MCF 10A (cell line): Measurements from ENCODE around the gene ARHGAP1. TPM values are rescaled to one million over a fixed set of nuclear protein-coding genes. Genes with fewer than 3 reads are reported as not detected.

Experiments used
- BruUV-seq: library from RNA; stranded (reverse); fragments of 400-500 nt; replicated peaks from 2 replicates; lab custom pipeline; 2021; lab: Mats Ljungman, UMichigan
- CTCF ChIA-PET: fragments of 300-600 bp; sonication (Branson Sonifier 250); formaldehyde crosslinking; extraction: SDS; loops from one replicate; lab custom pipeline; 2021; ENCODE audit warnings: antibody characterized with exemption, inconsistent platforms; lab: Yijun Ruan, JAX
- POLR2A ChIA-PET: fragments of 300-600, 350-650 bp; sonication (Branson Sonifier 250); formaldehyde crosslinking; extraction: SDS; loops from one replicate; lab custom pipeline; 2020; ENCODE audit warnings: antibody characterized with exemption, inconsistent platforms; lab: Yijun Ruan, JAX
- DNase-seq: peaks from one replicate; pipeline ENCODE4 v3.0.0-alpha.2; 2018; ENCODE audit not compliant: unreplicated experiment
- H3K27ac Mint-ChIP-seq: one replicate; pipeline ENCODE4 v1.8.0; 2022; ENCODE audit warnings: mild to moderate bottlenecking, low read depth, mixed read lengths; ENCODE audit not compliant: unreplicated experiment
- H3K27me3 Mint-ChIP-seq: one replicate; pipeline ENCODE4 v1.8.0; 2022; ENCODE audit warnings: mixed read lengths; ENCODE audit not compliant: insufficient read depth, unreplicated experiment
- H3K36me3 Mint-ChIP-seq: one replicate; pipeline ENCODE4 v1.8.0; 2022; ENCODE audit warnings: mild to moderate bottlenecking, moderate library complexity, mixed read lengths; ENCODE audit not compliant: insufficient read depth, unreplicated experiment
- H3K4me1 Mint-ChIP-seq: one replicate; pipeline ENCODE4 v1.8.0; 2022; ENCODE audit warnings: mixed read lengths; ENCODE audit not compliant: insufficient read depth, unreplicated experiment
- H3K4me3 Mint-ChIP-seq: one replicate; pipeline ENCODE4 v1.8.0; 2022; ENCODE audit warnings: mild to moderate bottlenecking, moderate library complexity, mixed read lengths; ENCODE audit not compliant: unreplicated experiment
- H3K9me3 Mint-ChIP-seq: one replicate; pipeline ENCODE4 v1.8.0; 2022; ENCODE audit warnings: mixed read lengths; ENCODE audit not compliant: unreplicated experiment
- intact Hi-C: fragments of 100-400 bp; cut with micrococcal nuclease; formaldehyde crosslinking; loops from 2 replicates; pipeline ENCODE4 v1.14.1; 2022
- total RNA-seq: library from RNA; stranded (reverse); gene quantifications from 2 replicates; pipeline ENCODE4 v1.2.3, GENCODE V29; 2022
- TF ChIP-seq, protein P1 (sequence below): fragments of 200-600 bp; IDR thresholded peaks from one replicate; pipeline ENCODE4 v1.8.0; 2022; ENCODE audit warnings: antibody characterized with exemption, mild to moderate bottlenecking; ENCODE audit not compliant: unreplicated experiment

The ARHGAP1 gene
- total RNA-seq, 1 experiment from 2014 or later = 61.0 TPM

DNA sequence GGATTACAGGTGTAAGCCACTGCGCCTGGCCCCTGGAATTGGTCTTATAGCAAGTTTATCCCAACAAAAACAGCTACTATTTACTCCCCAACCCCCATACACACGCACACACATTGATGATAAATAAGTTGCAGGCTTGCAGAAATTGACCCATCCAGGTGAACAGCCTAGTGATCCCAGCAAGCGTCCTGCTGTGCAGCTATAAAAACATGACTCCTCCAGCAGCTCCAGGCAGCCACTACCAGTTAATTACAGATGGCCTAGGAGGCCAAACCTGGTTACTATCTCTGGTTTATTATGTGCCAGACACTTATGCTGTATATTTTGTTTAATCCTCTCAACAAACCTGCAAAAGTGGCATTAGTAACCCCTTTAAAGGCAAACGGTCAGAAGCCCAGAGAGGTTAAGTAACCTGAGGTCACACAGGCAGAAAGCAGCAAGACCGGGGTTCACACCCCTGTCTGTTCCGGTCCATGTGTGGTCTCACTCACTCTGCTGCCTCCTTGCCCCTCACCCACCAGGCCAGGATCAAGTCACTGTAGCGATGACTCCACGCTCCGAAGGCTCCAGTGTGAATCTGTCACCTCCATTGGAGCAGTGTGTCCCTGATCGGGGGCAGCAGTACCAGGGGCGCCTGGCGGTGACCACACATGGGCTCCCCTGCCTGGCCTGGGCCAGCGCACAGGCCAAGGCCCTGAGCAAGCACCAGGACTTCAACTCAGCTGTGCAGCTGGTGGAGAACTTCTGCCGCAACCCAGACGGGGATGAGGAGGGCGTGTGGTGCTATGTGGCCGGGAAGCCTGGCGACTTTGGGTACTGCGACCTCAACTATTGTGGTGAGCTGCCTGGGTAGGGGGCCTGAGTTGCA, 25.2 kb upstream of the ARHGAP1 start:
- Mint-ChIP-seq H3K36me3 (no peaks in the 10 kb centered on the region), H3K27ac (no peak overlapping the region), H3K9me3 (no peaks in the 10 kb centered on the region), H3K4me1 (no peaks in the 10 kb centered on the region), H3K4me3 (no peak overlapping the region), H3K27me3 (no peaks in the 10 kb centered on the region)
- POLR2A ChIA-PET = no interaction called here
- TF ChIP-seq, protein P1, sequence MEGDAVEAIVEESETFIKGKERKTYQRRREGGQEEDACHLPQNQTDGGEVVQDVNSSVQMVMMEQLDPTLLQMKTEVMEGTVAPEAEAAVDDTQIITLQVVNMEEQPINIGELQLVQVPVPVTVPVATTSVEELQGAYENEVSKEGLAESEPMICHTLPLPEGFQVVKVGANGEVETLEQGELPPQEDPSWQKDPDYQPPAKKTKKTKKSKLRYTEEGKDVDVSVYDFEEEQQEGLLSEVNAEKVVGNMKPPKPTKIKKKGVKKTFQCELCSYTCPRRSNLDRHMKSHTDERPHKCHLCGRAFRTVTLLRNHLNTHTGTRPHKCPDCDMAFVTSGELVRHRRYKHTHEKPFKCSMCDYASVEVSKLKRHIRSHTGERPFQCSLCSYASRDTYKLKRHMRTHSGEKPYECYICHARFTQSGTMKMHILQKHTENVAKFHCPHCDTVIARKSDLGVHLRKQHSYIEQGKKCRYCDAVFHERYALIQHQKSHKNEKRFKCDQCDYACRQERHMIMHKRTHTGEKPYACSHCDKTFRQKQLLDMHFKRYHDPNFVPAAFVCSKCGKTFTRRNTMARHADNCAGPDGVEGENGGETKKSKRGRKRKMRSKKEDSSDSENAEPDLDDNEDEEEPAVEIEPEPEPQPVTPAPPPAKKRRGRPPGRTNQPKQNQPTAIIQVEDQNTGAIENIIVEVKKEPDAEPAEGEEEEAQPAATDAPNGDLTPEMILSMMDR = no peak
- CTCF ChIA-PET = no interaction called here
- BruUV-seq = no TSS peak
- intact Hi-C loops = no loop called here
- DNase-seq = no peak

DNA sequence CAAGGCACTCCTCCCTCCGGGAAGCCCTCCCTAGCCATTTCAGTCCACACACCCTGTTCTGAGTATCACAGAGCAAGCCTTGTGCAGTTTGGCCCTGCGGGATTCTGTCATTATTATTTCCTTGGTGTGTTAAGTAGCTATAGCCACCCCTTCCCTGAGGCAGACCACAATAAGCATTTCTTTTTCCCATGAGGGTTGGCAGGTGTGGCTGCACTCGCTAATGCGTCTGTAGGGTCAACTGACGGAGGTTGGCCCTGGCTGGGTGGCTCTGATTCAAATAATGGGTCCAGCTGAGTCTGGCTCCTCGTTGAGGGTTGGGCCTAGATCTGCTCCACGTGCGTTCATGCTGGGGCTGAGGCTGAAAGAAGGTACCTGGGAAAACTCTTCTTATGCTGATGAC, 23.7 kb upstream of the ARHGAP1 start:
- no peak for DNase-seq
- no peaks in the 10 kb centered on the region for H3K27me3 Mint-ChIP-seq
- H3K27ac Mint-ChIP-seq = no peak overlapping the region
- no peak overlapping the region for H3K4me3 Mint-ChIP-seq
- POLR2A ChIA-PET = no interaction called here
- TF ChIP-seq, protein P1 = no peak
- intact Hi-C loops = no loop called here
- no peaks in the 10 kb centered on the region for H3K36me3 Mint-ChIP-seq
- no peaks in the 10 kb centered on the region for H3K4me1 Mint-ChIP-seq
- BruUV-seq = no TSS peak
- no peaks in the 10 kb centered on the region for H3K9me3 Mint-ChIP-seq
- CTCF ChIA-PET = no interaction called here

DNA sequence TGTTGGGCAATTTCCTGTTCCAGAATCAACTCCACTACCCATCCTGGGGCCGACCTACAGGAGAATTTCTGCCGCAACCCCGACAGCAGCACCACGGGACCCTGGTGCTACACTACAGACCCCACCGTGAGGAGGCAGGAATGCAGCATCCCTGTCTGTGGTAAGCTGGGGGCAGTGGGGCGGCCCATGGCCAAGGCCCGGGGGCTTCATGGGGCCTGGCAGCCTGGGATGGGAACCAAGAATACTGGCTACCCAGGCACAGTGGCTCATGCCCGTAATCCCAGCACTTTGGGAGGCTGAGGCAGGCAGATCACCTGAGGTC, 22.9 kb upstream of the ARHGAP1 start:
- Mint-ChIP-seq H3K27ac (no peak overlapping the region), H3K36me3 (no peaks in the 10 kb centered on the region), H3K4me1 (no peaks in the 10 kb centered on the region), H3K9me3 (no peaks in the 10 kb centered on the region), H3K4me3 (no peak overlapping the region), H3K27me3 (no peaks in the 10 kb centered on the region)
- DNase-seq = no peak
- TF ChIP-seq, protein P1 = no peak
- POLR2A ChIA-PET = no interaction called here
- intact Hi-C loops = no loop called here
- no TSS peak for BruUV-seq
- CTCF ChIA-PET = no interaction called here

GRCh38 chr11:46722566-46723358, 22.3 kb upstream of the ARHGAP1 start:
- TF ChIP-seq, protein P1 = no peak
- Mint-ChIP-seq H3K27ac (no peak overlapping the region), H3K4me1 (no peaks in the 10 kb centered on the region), H3K27me3 (no peaks in the 10 kb centered on the region), H3K36me3 (no peaks in the 10 kb centered on the region), H3K4me3 (no peak overlapping the region), H3K9me3 (no peaks in the 10 kb centered on the region)
- ChIA-PET CTCF (no interaction called here), POLR2A (no interaction called here)
- intact Hi-C loops = no loop called here
- no peak for DNase-seq
- no TSS peak for BruUV-seq
